Stimulated activated CD8-positive, alpha-beta memory T cell treated with anti-CD3 and anti-CD28 coated beads, Interleukin-7, amount 100 ng/mL, for 24 hours (primary cell): ENCODE measurements around the gene C20orf141.
"Not testable (repeated sequence)": the region's sequence is repeated elsewhere in the genome, so short reads cannot be mapped to it uniquely, and the experiment has no call there.

ENCODE experiments used
- DNase-seq: peaks from one replicate; pipeline ENCODE4 v3.0.0-alpha.2; 2020; ENCODE audit warnings: low read depth

Gene C20orf141

GRCh38 chr20:2814587-2815051 is at the start of gene C20orf141:
TSS of gene C20orf141 (plus strand) at chr20:2814987. CDS start at chr20:2815185, 198 bp downstream.
- no peak for DNase-seq

GRCh38 chr20:2767768-2768631 is 46.8 kb upstream of the C20orf141 start:
- DNase-seq, result no peak

DNA sequence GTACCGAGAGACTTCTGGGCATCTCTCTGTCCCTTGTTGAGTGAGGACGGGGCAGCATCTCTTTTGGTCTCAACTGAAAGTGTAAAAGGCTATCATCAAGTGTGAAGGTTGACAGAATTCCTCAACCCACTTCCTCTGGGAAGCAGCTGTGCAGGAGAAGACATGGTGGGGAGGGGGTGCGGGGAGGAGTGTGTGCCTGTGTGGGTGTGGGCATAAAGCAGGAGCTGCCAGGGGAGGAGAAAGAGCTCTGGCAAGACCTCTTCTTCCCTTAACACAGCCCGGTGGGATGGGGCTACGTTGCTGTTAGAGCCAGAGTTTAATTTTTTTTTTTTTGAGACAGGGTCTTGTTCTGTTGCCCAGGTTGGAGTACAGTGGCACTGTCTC is 46.2 kb upstream of the C20orf141 start:
- DNase-seq, result no peak

- DNase-seq, result not testable (repeated sequence)
Measured at GRCh38 chr20:2770091-2770490, 44.7 kb upstream of the C20orf141 start.

GRCh38 chr20:2771631-2772080 is 43.1 kb upstream of the C20orf141 start:
- DNase-seq, result no peak

- no peak for DNase-seq
Measured at GRCh38 chr20:2773812-2774211, 41.0 kb upstream of the C20orf141 start.

GRCh38 chr20:2775139-2775538 is 39.6 kb upstream of the C20orf141 start:
- no peak for DNase-seq

- DNase-seq, result no peak
Measured at GRCh38 chr20:2778602-2779321, 36.0 kb upstream of the C20orf141 start.

GRCh38 chr20:2780948-2781347 is 33.8 kb upstream of the C20orf141 start:
- no peak for DNase-seq

DNA sequence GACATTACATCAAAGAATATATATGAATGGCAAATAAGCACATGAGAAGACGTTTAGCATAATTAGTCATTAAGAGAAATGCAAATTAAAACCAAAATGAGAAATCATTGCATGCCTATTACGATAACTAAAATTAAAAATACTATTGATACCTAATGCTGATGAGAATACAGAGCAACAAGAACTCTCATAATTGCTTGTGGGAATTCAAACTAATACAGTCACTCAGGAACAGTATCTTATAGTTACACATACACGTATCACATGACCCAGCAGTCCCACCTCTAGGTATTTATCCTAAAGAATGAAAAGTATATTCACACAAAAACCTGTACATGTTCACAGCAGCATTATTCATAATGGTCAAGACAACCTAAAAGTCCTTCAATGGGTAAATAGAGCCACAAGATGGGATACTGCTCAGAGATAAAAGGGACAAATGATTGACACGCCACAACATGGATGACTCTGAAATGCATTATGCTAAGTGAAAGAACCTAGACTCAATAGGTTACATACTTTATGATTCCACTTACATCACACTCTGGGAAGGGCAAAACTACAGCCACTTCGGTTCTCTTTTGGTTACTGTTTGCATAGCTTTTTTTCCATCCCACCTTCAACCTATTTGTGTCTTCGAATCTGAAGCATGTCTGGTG is 30.8 kb upstream of the C20orf141 start:
- no peak for DNase-seq

DNA sequence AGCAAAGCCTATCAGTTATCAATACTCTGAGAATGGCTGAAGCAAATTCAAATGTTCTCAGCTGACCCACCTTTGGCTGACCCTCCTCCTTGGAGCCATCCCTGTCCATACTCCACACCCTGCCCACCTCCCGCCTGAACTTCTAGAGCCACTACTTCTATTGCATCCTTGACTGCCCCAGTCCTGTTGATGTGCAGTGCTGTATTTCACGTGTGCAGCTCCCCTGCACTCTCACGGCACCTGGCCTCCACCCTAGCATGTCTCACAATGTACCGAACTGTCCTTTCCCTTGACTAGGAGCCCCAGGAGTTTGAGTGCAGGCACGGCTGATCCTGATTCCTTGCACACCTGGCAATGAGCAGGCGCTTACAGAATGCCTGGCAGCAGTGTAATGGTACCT is 21.3 kb upstream of the C20orf141 start:
- no peak for DNase-seq

- DNase-seq, result no peak
Measured at GRCh38 chr20:2794202-2794748, 20.5 kb upstream of the C20orf141 start.

DNA sequence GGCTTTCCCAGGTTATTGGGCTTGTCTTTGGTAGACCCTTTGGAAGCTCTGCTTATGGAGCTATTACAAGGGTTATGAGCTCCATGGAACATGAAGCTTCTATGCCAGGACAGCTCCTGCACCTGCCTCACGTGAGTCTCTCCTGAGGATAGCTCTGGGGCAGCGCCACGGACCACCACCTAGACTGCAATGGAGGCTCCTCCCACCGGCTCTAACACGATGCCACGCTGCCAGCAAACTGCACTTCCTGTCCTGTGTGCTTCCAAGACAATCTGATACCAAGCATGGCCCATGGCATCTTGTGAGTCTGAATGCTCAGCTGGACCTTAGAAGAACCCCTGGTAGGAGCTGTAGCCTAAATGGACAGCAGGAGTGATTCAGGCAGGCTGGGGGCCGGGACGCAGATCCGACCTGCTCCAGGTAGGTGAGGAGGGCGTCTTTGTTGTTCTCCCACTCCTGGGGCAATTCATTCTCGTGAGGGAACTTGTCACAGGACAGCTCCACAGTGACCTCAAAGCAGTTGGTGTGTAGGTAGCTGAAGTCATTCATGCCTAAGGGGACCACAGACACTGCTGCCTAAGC is 19.8 kb upstream of the C20orf141 start:
- DNase-seq, result no peak

DNA sequence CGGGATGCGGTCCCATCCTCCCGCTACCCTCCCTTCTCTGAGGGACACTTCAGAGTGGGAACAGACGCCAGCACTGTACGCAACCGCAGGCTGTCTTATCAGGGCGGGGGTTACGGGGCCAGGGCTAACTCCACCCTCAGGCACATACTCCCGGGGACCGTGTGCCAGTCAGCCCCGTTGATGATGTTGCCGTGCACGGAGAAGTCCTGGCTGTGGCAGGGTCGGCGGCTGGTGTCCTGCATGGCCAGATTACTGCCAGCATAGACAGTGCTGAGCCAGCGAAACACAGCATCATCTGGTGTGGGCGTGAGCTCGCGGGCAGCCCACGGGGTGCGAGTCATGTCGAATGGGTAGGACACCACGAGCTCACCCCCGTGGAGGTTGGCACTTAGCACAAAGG is 19.3 kb upstream of the C20orf141 start:
- no peak for DNase-seq

DNA sequence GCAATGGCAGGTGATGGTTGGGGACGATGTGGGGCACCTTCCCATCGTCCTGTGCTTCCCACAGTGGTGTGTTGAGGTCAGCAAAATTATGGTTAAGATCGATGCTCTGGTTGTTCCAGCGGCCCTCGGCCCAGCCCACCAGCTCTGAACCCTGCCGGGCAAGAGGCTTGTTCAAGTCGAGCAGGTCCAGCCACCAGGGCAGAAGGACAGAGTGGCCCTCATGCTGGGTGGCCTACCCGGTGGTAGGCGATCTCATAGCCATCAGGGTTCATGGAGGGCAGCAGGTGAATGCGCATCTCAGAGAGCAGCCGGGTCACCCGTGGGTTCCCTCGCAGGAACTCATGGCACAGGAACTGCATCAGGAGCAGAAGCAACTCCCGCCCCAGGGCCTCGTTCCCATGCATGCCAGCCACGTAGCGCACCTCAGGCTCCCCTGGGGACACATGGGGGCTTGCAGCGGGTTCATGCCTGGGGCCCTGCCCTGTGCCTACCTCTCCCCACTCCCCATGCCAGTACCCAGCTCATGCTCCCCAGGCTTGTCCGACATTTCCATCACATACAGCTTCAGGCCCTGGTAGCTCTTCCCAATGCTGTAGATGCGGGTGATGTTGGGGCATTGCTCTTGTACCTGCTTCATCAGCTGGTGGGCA is 18.7 kb upstream of the C20orf141 start:
- no peak for DNase-seq

- no peak for DNase-seq
Measured at GRCh38 chr20:2797136-2797983, 17.4 kb upstream of the C20orf141 start.

GRCh38 chr20:2798095-2798805 is 16.5 kb upstream of the C20orf141 start:
- no peak for DNase-seq

- no peak for DNase-seq
Measured at GRCh38 chr20:2798814-2799213, 16.0 kb upstream of the C20orf141 start.

- DNase-seq, result no peak
Measured at GRCh38 chr20:2799271-2799670, 15.5 kb upstream of the C20orf141 start.
